NCI-H748 (cell line): ENCODE measurements around the gene WNT11.

Source experiments
- DNase-seq: peaks from one replicate; lab custom pipeline; 2025; ENCODE audit not compliant: unreplicated experiment; lab: John Stamatoyannopoulos, UW

WNT11 gene

DNA sequence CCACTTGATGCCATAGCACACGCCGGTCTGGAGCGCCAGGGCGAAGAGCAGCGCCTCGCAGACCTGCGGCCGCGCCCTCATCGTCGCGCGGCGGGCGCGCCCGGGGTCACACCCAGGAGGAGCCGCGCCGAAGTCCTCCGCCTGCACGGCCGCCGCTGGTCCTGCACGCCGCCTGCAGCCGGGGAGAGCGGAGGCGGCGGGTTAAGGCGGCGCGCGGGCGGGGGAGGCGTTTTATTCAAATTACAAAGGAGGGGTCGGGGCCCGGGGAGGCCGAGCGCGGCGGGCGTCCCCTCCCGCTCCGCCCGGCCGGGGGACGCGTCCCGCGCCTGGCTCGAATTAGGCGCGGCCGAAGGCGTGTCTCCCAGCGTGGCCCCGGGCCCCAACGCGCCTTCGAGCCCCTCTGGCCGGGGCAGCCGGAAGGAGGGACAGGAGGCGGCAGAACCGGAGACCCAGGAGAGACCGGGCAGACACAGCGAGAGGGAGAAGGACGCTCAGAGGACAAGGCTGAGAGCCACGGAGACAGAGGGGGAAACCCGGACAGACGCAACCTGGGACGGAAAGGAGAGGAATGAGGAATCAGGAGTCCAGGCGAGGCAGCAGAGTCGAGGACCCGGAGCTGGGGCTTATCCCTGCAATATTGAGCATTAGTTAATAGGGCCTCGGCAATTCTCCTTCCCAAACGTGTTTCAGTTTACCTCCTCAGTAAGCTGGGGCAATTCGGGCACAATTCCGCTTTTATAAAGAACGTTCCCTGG is at the start of gene WNT11:
TSS of gene WNT11 (minus strand) at position 176 of the 755 bp plus-strand sequence. CDS start at position 81, 95 bp downstream.
- peak; percentile 86 for DNase-seq

DNA sequence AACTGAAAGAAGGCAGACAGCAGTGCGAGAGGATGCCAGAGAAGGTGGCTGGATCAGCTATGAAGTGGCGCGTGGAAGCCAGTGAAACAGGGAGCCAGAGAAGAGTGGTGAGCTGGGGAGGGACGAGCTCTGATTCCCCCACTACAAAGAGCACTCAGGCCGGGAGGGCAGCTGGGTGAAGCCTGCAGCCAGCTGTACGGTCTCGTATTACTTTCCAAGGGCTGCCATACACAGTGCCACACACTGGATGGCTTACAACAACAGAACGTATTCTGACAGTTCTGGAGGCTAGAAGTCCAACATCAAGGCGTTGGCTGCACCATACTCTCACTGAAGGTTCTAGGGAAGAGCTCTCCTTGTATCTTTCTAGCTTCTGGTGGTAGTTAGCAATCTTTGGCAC is 47.1 kb upstream of the WNT11 start:
- no peak for DNase-seq

DNA sequence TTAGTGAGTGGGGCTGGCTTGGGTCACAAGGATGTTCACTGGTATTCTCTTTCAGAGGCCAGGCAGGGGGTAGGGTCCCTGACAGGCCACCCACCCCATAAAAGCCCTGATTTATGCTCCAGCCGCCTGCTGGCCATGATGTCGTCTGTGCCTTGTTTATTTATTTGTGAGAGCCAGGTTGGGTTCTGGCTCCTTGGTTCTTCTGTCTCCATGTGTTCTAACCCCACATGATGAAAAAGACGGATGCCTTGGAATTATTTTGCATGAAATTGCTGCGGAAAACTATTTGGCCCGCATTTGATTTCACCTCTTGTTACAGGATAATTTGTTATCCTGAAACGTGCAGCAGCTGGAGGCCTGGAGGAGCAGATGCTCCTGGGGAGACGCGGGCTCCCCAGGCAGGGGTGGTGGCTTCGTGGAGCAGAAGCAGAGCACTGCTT is 46.3 kb upstream of the WNT11 start:
- no peak for DNase-seq

DNA sequence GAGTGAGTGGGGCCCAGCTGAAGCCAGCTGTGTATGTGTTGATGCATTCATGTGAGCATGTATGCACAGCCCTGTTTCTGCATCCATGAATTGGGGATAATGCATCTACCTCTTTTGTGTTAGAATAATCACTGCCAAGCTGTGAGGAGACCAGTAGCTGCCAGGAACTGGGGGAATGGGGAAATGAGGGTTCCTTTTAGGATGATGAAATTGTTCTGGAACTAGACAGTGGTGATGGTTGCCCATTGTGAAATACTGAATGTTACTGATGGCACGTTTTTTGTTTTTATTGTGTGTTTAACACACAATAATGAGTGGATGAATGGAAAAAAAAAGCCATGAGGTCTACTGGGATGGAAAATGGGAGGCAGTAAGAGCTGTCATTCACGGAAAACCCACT is 45.3 kb upstream of the WNT11 start:
- no peak for DNase-seq

DNA sequence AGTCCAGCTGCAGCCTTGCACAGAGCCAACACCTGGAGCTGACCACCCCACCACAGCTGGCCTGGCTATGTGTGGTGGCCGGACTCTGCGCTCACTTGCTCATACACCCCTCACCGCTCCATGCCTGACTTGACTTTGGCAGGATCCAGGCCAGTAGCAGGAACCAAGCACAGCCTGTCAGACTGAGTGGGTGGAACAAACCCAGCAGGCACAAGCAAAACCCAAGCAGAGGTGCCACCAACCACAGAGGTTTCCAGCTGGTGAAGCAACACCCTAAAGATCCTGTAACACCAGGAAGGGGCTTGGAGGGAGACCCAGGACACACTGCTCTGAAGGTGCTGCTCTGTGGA is 44.9 kb upstream of the WNT11 start:
- no peak for DNase-seq

DNA sequence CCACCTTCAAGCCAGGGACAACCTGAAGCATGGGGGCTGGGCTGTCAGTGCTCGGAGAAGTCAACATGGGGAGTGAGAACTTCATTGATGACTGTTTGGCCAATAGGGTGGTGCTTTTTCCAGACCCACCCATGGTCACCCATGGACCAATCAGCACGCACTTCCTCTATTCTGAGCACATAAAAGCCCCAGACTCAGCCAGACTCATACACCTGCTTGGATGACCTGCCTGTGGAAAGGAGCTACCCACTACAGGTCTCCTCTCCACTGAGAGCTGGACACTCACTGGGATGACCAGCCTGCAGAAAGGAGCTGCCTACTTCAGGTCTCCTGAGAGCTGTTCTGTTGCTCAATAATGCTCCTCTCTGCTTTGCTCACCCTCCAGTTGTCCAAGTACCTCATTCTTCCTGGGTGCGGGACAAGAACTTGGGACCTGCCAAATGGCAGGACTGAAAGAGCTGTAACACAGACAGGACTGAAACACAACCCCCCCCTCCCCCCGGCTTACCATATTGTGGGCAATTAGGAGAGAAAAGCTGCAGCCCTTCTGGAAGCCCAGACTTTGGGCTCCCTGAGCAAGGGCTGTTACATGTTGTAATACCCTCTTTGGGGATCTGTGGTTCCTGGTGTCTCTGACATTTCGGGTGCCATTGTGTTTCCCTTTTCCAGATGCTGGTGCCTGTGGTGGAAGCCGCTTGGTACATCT is 44.4 kb upstream of the WNT11 start:
- DNase-seq: no peak

DNA sequence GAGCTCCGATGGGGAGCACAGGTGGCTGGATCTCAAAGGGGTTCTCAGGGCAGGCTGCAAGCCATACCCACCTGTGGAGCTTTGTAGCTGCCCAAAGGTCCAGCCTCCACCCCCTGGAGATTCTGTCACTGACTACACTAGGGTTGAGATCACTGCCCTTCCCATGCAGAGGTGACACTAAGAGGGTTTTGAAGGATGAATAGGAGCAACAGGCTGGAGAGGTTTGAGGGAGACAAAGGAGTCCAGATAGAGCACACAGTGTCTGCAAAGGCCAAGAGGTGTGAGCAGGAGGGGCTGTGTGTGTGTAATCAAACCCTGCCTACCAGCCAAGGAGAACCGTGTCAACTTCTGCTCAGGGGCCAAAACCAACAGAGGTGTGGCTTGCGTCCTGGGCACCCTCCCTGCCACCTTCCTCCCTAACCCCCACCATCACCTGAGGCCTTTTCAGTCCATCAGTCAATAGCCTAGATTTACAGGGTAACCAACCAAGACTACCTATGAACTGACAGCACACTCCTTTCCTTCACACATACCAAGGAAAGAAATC is 43.0 kb upstream of the WNT11 start:
- DNase-seq: no peak

DNA sequence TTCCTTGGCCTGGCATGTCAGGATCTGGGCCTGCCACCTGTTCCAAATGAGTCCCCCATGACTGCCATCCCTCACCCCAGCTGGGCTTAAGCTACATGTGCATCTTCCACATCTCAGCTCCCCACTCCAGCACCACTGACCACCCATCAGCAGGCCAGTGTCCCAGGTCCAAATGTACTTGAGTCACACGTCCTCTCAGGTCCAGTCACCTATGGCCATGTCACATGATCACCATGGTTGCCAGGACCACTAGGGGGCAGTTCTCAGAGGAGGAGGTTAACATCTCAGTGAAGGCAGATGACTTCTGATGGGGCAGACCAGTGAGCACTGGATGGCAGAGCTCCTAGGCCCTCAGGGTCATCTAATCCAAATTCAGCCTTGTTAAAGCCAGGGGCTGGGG is 41.9 kb upstream of the WNT11 start:
- peak; percentile 5 for DNase-seq

DNA sequence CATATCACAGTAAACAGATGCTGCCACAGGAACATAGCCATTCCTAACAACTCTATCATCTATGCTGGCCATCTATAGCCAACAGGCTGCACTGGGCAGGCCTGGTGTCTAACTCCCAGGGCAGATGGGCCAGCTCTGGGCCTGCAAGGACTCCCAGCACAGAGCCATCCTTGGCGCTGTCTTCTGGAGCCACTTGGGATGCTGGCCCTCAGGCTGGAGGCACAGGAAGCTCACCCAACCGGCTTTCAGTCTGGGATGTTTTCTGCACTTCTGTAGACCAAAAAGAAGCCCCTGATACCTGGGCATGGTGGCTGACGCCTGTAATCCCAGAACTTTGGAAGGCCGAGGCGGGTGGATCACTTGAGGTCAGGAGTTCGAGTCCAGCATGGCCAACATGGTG is 40.8 kb upstream of the WNT11 start:
- DNase-seq: no peak

DNA sequence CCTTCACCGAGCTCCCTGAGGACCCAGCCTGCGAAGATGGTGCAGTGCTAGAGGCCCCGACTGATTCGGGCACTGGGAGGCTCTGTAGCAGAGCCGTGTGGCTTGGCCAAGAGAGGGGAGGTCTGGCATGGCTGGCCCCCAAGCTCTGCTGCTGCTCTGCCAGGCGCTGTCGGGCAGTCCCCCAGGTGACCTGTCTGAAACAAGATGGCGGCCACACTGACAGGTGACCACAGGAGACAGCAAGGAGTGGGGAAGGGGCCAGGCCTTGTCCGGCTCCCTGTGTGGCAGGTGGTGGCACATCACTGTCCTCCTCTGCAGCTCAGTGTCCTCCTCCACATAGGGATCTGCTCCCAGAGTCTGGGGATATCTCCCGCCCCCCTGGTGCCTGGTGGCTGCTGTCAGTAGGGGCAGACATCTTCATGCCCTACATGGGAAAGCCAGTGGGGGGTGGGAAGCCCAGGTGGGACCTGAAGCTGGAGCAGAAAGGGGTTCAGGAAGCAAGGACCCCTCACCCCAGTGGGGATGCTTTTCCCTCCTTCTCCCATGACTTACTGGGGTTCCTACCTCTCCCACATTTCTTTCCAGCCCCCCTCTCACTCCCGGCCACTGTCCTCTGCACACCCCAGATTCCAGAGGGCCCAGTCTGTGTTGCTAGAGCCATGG is 40.1 kb upstream of the WNT11 start:
- DNase-seq: no peak

DNA sequence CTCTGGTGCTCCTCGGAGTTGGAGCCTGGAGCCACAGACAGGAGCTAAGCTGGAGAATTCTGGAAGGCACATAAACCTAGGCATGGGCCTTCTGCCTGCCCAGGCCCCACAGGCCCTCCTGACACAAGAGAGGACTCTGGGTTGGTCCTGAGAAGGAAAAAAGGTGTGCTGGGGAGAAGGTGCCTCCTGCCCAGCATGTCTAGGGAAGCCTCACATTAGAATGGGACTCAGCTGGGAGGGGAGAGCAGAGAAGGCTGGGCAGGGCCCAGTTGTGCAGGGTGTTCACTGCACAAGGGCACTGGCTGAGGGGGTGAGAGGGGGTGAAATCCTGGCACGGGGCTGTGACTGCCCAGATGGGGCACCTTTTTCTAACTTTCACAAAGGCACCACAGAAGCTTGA is 39.4 kb upstream of the WNT11 start:
- DNase-seq: no peak

DNA sequence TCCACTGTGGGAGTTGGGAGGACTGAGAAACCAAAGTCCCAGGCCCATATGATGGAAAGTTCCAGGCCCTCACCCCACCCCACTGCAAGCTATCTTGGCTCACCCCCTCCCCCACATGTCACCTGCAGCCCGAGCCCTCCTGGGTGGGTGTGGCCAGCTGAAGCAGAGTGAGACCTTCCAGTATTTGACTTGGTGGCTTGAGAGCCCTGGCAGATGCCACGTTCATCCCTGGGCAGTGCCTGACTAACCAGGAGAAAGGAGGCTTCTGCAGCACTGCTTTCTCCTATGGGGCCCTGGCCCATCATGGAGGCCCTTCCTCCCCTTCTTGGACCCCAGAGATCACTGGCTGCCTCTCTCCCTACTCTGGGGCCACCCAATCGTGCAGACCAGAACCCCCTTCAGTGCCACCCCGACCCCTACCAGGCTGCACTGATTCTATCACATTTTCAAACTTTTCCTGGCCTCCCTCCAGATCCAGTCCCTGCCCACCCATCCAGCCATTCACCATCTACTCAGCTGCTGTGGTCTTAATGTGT is 38.1 kb upstream of the WNT11 start:
- peak; percentile 6 for DNase-seq

DNA sequence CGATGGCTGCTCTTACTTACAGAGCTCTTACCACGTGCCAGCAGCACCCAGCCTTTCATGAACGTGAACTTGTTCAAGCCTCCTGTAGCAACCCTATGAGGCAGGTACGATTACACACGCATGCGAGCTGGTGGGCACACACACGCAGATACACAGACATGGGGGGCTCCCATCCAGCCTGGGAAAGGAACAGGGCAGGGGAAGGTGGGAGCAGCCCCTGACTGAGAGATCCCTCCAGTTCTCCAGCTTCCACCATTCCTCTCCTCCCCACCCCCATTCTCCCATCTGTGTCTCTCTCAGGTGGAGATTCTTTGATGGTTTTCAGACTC is 37.6 kb upstream of the WNT11 start:
- DNase-seq: no peak

DNA sequence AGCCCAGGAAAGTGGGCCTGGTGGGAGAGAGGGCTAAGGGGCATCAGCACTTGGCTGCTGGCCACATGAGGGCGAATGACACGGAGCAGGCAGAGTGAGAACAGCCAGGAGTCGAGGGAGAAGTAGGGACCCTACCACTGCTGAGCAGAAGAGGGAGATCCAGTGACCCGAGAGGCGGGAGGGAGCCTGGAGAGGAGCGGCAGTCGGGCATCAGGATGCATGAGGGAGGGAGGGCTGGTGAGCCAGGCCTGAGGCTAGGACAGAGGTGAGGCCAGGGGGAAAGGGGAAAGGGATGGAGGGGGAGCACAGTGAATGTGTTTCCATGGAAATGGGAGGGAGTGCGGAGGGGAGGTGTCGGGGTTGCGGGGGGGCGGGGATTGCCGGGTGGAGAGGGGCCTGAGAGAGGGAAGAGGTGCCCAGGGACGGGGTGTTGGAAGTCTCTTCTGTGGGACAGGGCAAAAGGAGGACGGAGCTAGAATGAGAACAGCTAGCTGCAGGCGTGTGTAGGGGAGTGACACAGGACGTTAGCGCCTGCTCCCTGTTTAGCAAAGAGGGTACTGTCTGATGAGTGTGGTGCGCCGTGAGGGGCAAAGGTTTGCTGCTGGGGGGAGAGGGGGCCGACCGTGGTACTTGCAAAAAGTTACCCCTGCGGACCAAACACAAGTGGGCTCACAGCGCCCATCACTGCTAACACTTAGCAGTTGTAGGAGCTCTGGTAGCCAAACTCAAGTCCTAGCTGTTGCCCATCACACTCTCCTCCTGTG is 37.1 kb upstream of the WNT11 start:
- no peak for DNase-seq

DNA sequence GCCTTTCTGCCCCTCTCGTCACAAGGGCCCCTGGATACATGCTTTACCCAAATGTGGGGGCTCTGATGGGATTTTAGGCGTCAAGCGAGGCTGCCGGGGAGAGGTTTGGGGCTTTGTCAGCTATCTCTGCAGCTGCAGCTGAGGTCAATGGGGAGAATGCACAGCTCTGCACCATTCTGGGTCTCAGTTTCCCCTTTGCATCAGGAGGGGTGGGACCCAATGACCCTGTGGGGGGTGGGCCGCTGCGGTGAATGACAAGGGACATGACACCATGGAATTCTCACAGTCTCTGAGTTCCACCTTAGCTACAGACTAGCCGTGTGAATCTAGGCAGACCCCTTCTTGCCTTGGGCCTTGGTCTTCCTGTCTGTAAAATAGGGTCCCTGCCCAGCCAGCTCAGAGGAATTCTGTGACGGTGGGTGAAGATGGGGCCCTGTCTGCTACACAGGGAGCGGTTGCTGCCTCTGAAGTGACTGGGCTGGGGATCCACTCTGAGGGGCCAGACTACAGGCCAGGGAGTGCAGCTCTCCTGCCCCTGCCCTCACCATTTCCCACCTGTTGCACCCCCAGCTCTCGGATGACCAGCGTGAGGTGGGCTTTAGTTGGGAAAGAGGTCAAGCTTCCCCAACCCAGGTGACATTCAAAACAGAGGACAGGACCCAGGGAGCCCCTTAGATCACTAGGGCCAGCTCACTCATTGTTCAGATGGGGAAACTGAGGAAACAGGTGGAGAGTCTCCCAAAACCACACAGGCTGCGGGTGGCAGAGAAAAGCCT is 35.9 kb upstream of the WNT11 start:
- DNase-seq: no peak

DNA sequence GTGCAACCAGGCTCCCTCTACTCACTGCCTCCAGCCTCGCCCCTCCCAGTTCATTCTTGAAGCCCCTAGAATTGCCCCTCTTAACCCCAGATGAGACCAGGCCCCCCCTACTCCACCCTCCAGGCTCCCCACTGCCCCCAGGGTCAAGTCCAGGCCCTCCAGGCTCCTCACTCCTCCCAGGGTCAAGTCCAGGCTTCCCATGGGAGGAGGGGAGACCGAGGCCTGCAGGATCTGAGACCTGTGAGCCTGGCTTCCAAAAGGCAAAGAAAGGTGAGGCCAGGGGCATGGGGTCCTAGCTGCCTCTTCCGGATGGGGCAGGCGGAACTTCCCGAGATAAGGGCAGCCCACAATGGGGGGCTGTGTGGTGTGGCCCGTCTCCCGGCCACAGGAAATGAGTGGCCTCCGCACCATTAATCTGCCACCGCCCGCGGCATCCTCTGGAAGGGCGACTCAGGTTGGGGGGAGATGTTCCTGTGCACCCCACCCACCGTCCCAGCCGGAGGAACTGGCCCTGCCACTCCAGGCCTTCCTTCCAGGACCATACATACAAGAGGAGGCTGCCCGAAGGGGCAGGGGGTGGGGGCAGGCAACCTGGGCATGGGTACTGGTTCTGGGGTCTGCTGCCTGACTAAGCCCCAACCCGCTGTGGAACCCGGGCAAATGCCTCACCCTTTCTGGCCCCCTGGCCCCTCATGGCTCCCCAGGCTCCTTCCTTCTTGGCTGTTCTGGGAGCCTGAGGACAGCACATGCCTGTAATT is 35.1 kb upstream of the WNT11 start:
- no peak for DNase-seq

DNA sequence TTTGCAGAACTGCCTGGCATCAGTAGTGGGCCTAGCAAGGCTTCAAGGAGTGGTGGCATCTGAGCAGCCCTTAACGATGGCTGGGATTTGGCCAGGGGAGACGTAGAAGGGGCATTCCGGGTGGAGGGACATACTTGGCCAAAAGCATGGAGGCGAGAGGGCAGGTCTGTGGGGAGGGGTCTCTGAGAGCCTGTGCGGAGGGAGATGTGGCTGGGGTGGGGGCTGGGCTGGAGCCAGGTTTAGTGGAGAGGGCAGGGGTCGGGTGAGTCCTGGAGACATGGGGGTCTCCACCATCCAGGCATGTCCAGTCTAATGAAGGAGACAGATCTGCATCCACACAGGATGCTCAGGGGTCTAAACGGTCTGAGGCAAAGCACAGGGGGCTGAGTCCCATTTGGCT is 34.4 kb upstream of the WNT11 start:
- no peak for DNase-seq

DNA sequence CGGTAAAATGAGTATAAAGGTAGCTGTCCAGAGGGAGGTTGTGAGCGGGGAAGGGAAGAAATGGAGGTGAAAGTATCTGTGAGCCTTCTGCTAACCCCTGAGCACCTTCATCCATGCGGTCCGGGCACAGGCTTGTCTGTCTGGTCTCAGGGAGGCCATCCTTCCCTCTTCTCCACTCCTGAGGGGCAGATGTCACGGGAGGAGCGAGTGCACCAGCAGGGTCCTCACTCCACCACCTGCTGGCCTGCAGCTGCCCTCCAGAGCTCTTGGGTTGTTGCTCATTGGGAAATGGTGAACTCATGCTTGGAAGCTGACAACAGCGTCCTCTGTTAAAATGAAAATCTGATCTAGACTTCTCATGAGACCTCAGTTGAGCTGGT is 33.8 kb upstream of the WNT11 start:
- DNase-seq: no peak

DNA sequence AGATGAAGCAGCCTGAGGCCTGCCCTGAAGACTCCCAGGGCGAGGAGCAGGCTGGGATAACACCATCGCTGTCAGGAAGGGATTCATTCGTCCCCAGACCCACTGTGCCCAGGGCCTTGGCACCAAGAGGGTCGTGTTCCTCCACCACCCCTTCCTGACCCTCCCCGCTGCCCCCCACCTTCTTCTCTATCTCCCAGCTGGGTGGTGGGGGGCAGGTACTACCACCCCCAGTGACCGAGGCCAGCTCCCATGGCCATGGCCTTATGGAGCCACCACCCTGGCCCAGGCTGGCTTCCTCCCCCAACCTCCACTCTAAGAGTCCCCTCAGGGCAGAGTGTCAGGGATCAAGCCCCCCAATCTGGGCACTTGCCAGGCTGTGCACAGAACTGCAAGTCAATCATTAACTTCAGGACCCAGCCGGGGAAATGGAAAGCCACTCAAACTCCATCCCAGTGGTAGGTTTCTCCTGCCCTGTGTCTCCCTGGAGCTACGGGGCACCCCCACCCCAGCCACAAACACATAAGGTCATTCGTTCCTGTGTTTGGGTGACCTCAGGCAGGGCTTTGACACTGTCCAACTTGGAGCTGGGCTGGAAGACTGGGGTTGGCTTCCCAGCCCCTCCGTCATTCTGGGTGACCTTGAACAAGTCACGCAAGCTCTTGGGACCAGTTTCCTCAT is 33.3 kb upstream of the WNT11 start:
- no peak for DNase-seq
